HT-29 (cell line): ENCODE results near the gene HECA. TPM values are rescaled to one million over a fixed set of nuclear protein-coding genes. Genes with fewer than 3 reads are reported as not detected.
"Not testable (repeated sequence)": the region's sequence is repeated elsewhere in the genome, so short reads cannot be mapped to it uniquely, and the experiment has no call there.

Source experiments
- DNase-seq: peaks from one replicate; pipeline ENCODE4 v3.0.0-alpha.2; 2015; ENCODE audit warnings: low spot score
- total RNA-seq: library from RNA; depleted of rRNA; stranded (reverse); fragments of >200 nt; shearing (Covaris generic); gene quantifications from 2 replicates; pipeline ENCODE4 v1.2.3, GENCODE V29; 2014; rRNA removed

The HECA gene
- 7.6 and 9.3 TPM in 2 replicates for total RNA-seq

GRCh38 chr6:139134817-139135577, at the start of gene HECA:
Gene HECA, plus strand, starts transcription at chr6:139135080. Its CDS starts 317 bp downstream, at chr6:139135397.
- peak; percentile 93 for DNase-seq

GRCh38 chr6:139091826-139092225, 43.1 kb upstream of the HECA start:
- no peak for DNase-seq

GRCh38 chr6:139099984-139100383, 34.9 kb upstream of the HECA start:
- DNase-seq = no peak

- no peak for DNase-seq
These were observed 27.8 kb upstream of the HECA start for GRCh38 chr6:139107051-139107450.

GRCh38 chr6:139108378-139108777, 26.5 kb upstream of the HECA start:
- no peak for DNase-seq

GRCh38 chr6:139109558-139109957, 25.3 kb upstream of the HECA start:
- DNase-seq = peak; percentile 49

GRCh38 chr6:139112146-139112545, 22.7 kb upstream of the HECA start:
- no peak for DNase-seq

GRCh38 chr6:139112561-139112960, 22.3 kb upstream of the HECA start:
- DNase-seq = no peak

GRCh38 chr6:139114746-139115145, 20.1 kb upstream of the HECA start:
- no peak for DNase-seq

GRCh38 chr6:139115989-139116758, 18.7 kb upstream of the HECA start:
- DNase-seq = no peak

GRCh38 chr6:139117734-139118133, 17.1 kb upstream of the HECA start:
- DNase-seq = no peak

GRCh38 chr6:139119552-139119951, 15.3 kb upstream of the HECA start:
- DNase-seq = no peak

- DNase-seq = not testable (repeated sequence)
These were observed 12.1 kb upstream of the HECA start for GRCh38 chr6:139122823-139123222.

- peak; percentile 76 for DNase-seq
These were observed 9.8 kb upstream of the HECA start for GRCh38 chr6:139124887-139125672.

- DNase-seq = no peak
These were observed 8.6 kb upstream of the HECA start for GRCh38 chr6:139126255-139126654.

- DNase-seq = no peak
These were observed 7.9 kb upstream of the HECA start for GRCh38 chr6:139126931-139127330.

GRCh38 chr6:139129284-139129683, 5.6 kb upstream of the HECA start:
- no peak for DNase-seq

- DNase-seq = no peak
These were observed 3.1 kb upstream of the HECA start for GRCh38 chr6:139131736-139132280.

- no peak for DNase-seq
These were observed 1.4 kb upstream of the HECA start for GRCh38 chr6:139133262-139134063.

GRCh38 chr6:139134064-139134395, 850 bp upstream of the HECA start:
- no peak for DNase-seq
